22Rv1 (cell line): ENCODE data around the gene EML3.

Experiments used
- CTCF ChIP-seq: fragments of 450-650 bp; IDR thresholded peaks from 2 replicates; pipeline ENCODE4 v1.5.1; 2017; ENCODE audit warnings: mild to moderate bottlenecking
- ZFX ChIP-seq: fragments of 450-650 bp; IDR thresholded peaks from 2 replicates; pipeline ENCODE4 v1.6.1; 2017; ENCODE audit warnings: antibody characterized with exemption, borderline replicate concordance

GRCh38 chr11:62559204-62559603 lies 53.4 kb downstream of the EML3 start:
- no peak for TF ChIP-seq CTCF
- no peak for TF ChIP-seq ZFX
